NCI-H345 treated with DMSO at 0.1 percent for 48 hours (cell line): ENCODE data around the gene CDKN2C.
"Not testable (repeated sequence)": the region's sequence is repeated elsewhere in the genome, so short reads cannot be mapped to it uniquely, and the experiment has no call there.

Experiments used
- DNase-seq: peaks from one replicate; lab custom pipeline; 2025; ENCODE audit not compliant: unreplicated experiment; lab: John Stamatoyannopoulos, UW

CDKN2C gene

GRCh38 chr1:50978852-50979781 lies 9.1 kb downstream of the CDKN2C start:
- peak; percentile 75 for DNase-seq

DNA sequence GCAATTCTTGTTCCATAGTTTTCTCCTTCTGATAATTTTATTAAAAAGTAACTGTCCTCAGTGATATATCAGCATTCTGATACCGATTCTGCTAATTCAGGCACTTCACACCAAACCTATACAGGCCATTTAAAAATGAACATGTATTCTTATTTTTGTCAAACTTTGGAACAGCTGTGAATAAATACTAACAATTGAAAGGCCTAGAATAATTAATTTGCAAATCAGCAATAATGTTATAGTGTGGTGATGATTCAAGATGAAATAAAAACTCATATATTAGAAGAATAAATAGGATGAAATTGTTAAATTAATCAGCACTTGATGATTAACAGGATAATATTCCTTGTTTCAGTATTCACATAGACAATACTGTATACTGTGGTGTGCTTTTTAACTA lies 9.9 kb downstream of the CDKN2C start:
- DNase-seq = peak; percentile 57

DNA sequence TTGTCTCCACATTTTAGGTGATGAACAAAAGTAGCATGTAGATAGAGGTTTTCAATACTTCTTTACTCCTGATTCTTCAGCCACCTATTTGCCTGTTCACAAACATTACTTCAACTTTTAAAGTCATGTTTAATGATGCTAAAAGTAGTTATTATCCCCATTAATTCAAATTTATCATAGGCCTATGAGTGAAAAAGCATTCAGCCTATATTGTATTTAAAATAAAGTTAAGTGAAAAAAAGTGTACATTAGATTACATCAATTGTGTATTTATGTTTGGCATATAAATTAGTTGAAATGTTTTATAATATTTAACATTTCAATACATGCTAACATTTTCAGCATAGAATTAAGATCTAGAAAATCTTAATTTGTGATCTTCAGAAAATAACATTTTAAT lies 10.5 kb downstream of the CDKN2C start:
- no peak for DNase-seq

- peak; percentile 36 for DNase-seq
Observed at GRCh38 chr1:50981741-50982140, 11.7 kb downstream of the CDKN2C start.

DNA sequence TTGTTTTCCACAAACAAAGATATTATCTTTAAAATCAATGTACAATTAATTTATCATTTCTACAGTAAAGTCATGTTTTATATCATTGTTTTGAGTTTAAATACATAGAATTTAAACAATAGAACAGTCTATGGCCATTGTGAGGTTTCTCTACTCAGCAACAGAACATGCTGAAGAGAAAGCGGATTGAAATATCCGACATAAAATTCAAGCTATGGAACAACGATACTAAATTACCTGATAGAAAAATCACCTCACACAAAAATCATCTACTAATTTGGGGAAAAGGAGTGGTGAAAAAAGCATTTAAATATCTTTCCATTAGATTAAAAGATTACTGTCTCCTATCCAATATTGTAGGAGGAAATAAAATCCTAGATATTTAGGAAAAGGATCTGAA lies 12.6 kb downstream of the CDKN2C start:
- no peak for DNase-seq

GRCh38 chr1:50983219-50983802 lies 13.3 kb downstream of the CDKN2C start:
- DNase-seq = no peak

GRCh38 chr1:50985094-50985493 lies 15.0 kb downstream of the CDKN2C start:
- no peak for DNase-seq

- no peak for DNase-seq
Observed at GRCh38 chr1:50986653-50987052, 16.6 kb downstream of the CDKN2C start.

- DNase-seq = no peak
Observed at GRCh38 chr1:50989694-50990093, 19.6 kb downstream of the CDKN2C start.

DNA sequence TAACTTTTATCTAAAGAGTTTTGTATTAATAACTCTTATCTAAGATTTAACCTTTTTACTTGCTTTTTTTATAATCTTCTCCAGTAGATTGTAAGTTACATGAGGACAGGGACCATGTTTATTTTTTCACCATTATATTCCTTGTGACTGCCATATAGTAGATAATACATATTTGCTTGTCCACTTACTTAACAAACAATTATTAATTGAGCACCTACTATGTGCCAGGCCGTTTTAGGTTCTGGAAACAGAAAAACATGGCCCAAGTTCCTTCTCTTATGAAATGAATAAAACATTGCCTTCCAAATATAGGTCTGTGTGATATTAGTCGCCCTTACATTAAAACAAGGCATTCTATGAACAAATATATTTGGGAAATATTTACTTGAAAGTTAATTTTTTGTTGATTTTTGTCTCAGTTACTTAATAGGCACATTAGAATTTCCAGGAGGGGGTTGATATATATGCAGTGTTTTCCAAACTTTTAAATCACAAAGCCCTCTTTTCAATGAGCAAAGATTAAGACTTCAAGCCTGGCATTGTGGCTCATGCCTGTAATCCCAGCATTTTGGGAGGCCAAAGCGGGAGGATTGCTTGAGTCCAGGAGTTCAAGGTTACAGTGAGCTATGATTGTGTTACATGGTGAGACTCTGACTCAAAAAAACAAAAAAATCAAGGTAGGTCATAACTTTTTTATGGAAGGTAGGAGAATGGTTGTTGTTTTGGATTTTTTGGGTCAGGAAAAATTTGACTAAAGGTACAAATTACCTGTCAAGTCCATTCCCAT lies 22.7 kb downstream of the CDKN2C start:
- DNase-seq = no peak

DNA sequence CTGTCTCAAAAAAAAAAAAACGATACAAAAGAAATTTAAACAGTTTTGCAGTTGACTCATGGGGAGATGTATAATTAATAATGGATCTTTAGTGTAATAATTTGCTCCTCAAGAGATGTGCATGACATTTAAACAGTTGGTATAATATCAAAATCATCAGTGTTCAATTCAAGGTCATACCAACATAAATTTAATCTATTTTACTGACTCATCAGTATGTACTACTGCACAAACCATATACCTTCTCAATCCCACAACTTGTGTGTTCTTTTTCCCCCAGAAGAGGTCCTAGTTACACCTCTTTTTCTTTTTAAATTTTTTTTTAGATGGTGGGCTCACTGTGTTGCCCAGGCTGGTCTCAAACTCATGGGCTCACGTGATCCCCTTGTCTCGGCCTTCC lies 23.6 kb downstream of the CDKN2C start:
- DNase-seq = no peak

- no peak for DNase-seq
Observed at GRCh38 chr1:50994997-50995396, 25.0 kb downstream of the CDKN2C start.

GRCh38 chr1:50995651-50996050 lies 25.6 kb downstream of the CDKN2C start:
- DNase-seq = peak; percentile 82

DNA sequence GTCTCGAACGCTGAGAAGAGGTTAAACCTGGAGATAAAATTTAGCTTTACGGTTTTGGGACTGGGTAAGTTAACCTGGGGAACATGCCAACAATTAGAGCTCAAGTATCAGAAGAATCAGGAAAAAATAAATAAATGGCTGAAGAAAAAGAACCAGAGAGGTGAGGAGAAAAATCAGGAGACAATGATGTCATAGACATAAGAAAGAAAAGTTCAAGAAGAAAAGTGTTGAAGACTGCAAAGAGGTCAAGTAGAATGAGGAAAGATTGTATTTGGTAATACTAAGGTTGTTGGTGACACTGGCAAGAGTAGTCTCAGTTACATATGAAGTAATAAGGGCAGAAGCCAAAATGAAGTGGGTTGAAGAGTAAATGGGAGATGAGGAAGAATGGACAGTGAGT lies 26.0 kb downstream of the CDKN2C start:
- no peak for DNase-seq

DNA sequence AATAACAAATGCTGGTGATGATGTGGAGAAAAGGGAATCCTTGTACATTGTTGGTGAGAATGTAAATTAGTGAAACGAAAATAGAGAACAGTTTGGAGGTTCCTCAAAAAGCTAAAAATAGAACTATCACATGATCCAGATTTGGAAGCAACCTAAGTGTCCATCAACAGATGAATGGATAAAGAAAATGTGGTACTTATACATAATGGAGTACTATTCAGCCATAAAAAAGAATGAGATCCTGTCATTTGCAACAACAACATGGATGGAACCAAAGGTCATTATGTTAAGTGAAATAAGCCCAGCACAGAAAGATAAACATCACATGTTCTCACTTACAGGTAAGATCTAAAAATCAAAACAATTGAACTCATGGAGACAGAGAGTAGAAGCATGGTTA lies 29.3 kb downstream of the CDKN2C start:
- DNase-seq = not testable (repeated sequence)

- no peak for DNase-seq
Observed at GRCh38 chr1:51000160-51000559, 30.1 kb downstream of the CDKN2C start.

- DNase-seq = no peak
Observed at GRCh38 chr1:51000651-51001050, 30.6 kb downstream of the CDKN2C start.

DNA sequence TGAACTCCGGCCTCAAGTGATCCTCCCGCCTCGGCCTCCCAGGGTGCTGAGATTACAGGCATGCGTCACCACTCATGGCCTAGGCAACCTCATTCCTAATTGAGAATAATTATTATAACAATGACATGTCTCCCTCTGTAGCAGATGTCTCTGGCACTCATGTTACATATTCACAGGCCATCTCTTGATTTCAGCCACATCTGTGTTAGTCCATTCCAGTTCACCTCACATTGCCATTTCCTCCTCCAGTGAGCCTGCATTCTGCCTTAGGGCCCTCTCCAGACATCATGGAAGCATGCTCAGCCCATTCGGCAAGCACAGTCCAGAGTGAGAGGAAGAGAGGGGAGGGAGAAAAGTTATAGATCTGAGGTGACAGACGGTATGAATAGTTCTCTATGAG lies 32.5 kb downstream of the CDKN2C start:
- no peak for DNase-seq

DNA sequence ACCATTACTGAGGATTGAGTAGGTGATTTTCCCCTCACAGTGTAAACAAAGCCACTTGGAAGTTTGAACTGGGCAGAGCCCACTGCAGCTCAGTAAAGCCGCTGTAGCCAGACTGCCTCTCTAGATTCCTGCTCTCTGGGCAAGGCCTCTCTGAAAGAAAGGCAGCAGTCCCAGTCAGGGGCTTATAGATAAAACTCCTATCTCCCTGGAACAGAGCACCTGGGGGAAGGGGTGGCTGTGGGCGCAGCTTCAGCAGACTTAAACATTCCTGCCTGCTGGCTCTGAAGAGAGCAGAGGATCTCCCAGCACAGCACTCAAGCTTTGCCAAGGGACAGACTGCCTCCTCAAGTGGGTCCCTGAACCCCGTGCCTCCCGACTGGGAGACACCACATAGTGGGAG lies 35.5 kb downstream of the CDKN2C start:
- DNase-seq = not testable (repeated sequence)

GRCh38 chr1:51009381-51009780 lies 39.3 kb downstream of the CDKN2C start:
- DNase-seq = no peak

DNA sequence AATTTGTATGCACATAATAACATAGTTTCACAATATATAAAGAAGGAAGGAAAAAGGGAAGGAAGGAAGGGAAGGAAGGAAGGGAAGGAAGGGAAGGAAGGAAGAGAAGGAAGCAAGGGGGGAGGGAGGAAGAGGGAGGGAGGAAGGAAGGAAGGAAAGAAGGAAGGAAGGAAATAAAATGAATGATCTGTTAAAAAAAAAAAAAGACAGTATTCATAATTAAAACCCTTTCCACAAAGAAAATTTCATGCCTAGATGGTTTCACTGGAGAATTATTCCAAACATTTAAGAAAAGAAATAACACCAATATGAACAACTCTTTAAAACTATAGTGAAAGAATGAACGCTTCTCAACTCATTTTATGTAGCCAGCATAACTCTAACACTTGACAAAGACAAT lies 44.8 kb downstream of the CDKN2C start:
- DNase-seq = no peak

DNA sequence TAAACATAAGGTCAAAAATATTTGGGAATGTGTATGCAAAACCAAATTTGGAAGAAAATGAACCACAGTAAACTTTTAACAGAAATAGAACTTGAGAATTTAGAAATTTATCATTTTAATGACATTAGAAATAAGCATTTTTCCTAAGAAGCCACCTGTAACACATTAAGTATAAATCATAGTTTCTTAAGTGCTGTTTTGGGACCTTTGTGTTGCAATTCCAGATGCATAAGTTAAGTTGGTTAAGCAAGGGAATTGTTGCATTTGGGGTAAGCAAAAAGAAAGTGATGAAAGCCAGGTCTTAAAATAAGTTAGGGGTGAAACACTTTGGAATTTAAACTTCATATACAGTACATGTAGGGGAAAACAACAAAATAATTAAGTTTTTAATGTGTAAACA lies 49.8 kb downstream of the CDKN2C start:
- DNase-seq = no peak
